HG03354 (cell line): ENCODE data around the gene SATB2.

Experiments used
- ATAC-seq: cut with Tn5 transposase; IDR thresholded peaks from one replicate; pipeline ENCODE4 v1.9.1; 2021; ENCODE audit warnings: mild to moderate bottlenecking; ENCODE audit not compliant: unreplicated experiment, poor library complexity, severe bottlenecking

Gene SATB2

DNA sequence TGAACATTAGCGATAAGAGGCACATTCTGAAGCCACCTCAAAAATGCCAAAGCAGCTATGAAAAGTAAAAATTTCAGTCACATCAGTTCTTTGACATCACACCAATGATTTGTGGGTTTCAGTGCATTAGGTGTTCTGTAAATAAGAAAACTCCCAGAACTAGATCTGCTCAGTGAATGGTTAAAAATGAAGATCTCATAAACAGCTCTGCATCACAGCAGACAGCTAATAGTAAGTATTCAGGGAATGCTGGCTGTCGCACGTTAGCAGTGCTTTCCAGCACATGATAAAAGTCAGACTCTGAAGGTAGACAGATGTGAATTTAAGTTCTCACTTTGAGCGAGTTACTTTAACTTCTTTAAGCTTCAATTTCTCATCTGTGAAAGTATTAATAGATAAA is 154.9 kb downstream of the SATB2 start:
- ATAC-seq = no peak

- ATAC-seq = no peak
Observed at GRCh38 chr2:199288424-199288823, 169.3 kb downstream of the SATB2 start.

DNA sequence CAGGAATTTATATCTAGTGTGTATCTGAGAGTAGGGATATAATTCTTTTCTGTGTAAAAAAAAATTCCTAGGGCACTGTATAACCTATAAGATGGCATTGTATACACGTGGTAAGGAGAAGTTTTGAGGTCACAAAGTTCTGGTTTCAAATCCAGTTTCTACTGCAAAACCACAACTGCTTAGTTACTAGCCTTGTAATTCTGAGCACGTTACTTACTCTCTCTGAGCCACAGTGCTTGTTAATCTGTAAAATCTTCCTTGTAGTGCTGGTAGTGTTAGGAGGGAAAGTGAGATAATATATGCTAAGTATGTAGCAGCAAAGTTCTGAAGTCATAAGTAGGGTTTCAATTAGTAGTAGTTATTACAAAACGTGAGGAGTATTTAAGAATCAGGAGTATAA is 175.4 kb downstream of the SATB2 start:
- no peak for ATAC-seq

DNA sequence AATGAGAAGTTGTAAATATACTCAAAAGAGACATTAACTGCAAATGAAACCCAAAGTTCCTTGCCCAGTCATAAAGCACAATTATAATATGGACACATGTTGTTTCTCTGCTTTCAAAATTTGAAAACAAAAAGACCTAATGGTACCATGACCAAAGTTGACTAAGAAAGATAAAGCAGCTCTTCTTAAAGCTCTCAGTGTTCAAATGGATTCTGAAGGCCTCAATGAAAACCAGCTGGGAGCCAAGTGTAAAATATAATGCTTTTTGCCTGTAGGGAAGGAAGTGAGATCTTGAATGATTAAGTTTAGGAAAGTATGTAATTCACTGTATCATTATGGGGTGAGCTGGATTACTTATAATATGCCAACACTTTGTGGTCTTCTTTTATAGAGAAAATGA is 178.6 kb downstream of the SATB2 start:
- ATAC-seq = no peak

GRCh38 chr2:199278099-199278498 is 179.6 kb downstream of the SATB2 start:
- no peak for ATAC-seq

- ATAC-seq = no peak
Observed at GRCh38 chr2:199273042-199273511, 184.7 kb downstream of the SATB2 start.

DNA sequence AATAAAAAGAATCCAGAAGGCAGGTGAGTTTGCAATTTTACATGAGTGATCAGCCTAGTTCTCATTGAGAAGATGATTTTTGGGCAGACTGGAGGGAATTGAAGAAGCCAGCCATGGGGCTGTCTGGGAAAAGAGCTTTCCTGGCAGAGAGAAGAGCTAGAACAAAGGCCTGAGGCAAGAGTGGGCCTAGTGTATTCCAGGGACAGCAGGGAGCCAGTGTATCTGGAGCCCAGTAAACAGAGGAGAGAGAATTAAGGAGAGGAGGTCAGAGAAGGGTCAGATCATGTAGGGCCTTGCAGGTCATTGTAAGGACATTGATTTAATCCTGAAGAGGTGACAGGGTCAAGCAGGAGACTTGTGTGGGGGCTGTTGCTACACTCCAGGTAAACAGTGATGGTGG is 195.8 kb downstream of the SATB2 start:
- ATAC-seq = no peak

- ATAC-seq = no peak
Observed at GRCh38 chr2:199261239-199261638, 196.5 kb downstream of the SATB2 start.

GRCh38 chr2:199259671-199260070 is 198.1 kb downstream of the SATB2 start:
- no peak for ATAC-seq

DNA sequence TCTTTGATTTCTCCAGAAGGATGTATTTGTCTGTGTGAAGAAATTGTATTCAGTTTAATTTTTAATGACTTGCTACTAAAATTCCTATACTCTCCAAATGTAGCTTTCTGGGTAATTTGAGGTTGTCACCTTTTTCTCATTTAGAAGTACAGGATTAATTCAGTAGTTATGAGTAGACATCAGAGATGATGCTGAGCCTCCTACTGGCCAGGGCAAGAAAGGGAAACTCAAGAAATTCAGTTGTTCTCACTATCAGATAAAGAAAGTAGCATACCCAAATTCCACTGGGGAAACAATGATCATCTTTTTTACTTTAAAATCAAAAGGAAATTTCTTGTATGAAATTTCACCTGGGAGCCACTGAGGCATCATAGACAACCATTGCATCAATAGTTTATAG is 199.4 kb downstream of the SATB2 start:
- ATAC-seq = no peak

DNA sequence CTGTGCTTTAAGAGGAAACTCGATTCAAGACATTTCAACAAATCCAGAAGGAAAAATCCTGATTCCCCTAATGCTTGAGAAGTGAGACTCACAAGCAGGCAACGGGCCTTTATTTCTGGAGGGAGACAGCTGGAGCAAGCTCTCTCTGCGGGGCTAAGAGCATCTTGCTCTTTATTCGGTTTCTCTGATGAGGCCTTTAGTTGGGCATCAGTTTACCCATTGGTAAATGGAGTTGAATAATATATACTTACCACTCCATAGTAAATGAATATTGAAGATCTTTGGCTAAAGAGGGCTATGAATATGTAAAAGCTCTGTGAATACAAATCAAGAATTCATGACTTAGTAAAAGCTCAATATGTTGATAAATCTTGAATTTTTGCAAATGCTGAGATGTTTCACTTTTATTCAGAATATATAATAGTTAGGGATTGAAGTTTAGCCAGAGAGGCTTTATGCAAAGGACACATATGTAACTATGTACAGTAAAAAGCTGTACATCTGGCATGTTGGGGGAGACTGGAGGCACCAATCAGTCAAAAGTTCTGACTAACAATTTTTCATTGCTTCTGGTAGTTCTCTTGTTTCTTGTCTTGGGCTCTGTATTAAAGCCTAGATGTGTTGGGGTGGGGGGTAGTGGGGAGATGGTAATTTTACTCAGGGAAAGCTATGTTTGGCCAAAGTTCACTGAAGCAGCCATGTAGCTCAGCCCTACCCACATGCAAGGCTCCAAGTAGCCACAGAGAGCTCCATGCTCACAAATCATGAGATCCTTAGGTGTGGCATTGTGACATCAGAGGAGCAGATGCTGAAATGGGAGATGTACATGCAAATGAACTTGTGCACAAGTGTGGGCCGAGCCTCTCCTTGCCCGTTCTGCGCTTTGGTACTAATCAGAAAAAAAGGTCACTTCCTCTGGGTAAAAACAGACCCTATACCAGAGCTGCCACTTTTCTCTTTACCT is 200.2 kb downstream of the SATB2 start:
- ATAC-seq = no peak

GRCh38 chr2:199230091-199230490 is 227.6 kb downstream of the SATB2 start:
- ATAC-seq = no peak

- peak; percentile 92 for ATAC-seq
Observed at GRCh38 chr2:199228887-199229819, 228.6 kb downstream of the SATB2 start.

DNA sequence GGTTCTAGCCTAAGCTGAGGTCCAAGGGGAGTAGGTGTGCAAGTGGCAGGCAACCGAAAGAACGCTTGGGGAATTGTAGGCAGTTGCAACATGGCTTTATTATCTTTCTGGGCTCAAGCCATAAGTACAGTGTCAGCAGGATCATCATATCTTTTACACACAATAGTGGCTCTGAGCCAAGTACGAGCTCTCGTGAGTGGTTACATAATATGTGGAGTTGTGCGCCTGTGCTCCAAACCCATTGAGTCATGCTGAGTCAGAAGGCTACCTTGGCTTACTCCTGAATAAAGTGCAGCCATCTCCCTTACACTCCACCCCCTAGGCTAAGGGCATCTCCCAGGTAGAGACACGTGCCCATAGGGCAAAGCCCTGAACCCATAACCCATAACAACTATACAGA is 233.9 kb downstream of the SATB2 start:
- no peak for ATAC-seq

- ATAC-seq = no peak
Observed at GRCh38 chr2:199220920-199221319, 236.8 kb downstream of the SATB2 start.

- ATAC-seq = no peak
Observed at GRCh38 chr2:199219551-199219950, 238.2 kb downstream of the SATB2 start.
